DMS53 treated with DMSO at 0.1 percent for 48 hours (cell line): ENCODE results near the gene MCIDAS.
A peak's percentile ranks its signal among the peaks of the same experiment; 100 is the strongest.

Experiments used
- DNase-seq: peaks from one replicate; lab custom pipeline; 2025; ENCODE audit not compliant: unreplicated experiment; lab: John Stamatoyannopoulos, UW

Gene MCIDAS

GRCh38 chr5:55226934-55227663, at the start of gene MCIDAS:
MCIDAS (minus strand) TSS chr5:55227315; CDS start chr5:55227138, 177 bp downstream.
- peak; percentile 39 for DNase-seq

- no peak for DNase-seq
These were observed 49.7 kb upstream of the MCIDAS start for GRCh38 chr5:55276771-55277170.

GRCh38 chr5:55258339-55258738, 31.2 kb upstream of the MCIDAS start:
- DNase-seq = no peak

- no peak for DNase-seq
These were observed 27.7 kb upstream of the MCIDAS start for GRCh38 chr5:55254802-55255201.

- DNase-seq = no peak
These were observed 22.9 kb upstream of the MCIDAS start for GRCh38 chr5:55250064-55250463.

- DNase-seq = no peak
These were observed 14.6 kb upstream of the MCIDAS start for GRCh38 chr5:55241746-55242145.

- no peak for DNase-seq
These were observed 9.7 kb upstream of the MCIDAS start for GRCh38 chr5:55236800-55237199.

GRCh38 chr5:55234121-55234700, 7.1 kb upstream of the MCIDAS start:
- DNase-seq = peak; percentile 55

- DNase-seq = peak; percentile 88
These were observed 6.1 kb upstream of the MCIDAS start, which contains the start of gene CCNO for GRCh38 chr5:55232985-55233928. CCNO (minus strand) TSS chr5:55233608; CDS start chr5:55233523, 85 bp downstream.

GRCh38 chr5:55232271-55232984, 5.3 kb upstream of the MCIDAS start:
- DNase-seq = peak; percentile 79

GRCh38 chr5:55231919-55232270, 4.8 kb upstream of the MCIDAS start:
- no peak for DNase-seq

GRCh38 chr5:55231029-55231918, 4.2 kb upstream of the MCIDAS start:
- peak; percentile 26 for DNase-seq

- no peak for DNase-seq
These were observed 3.0 kb upstream of the MCIDAS start for GRCh38 chr5:55230086-55230629.

- no peak for DNase-seq
These were observed 732 bp upstream of the MCIDAS start for GRCh38 chr5:55227664-55228430.

GRCh38 chr5:55226027-55226933, 835 bp downstream of the MCIDAS start:
- DNase-seq = peak; percentile 70

GRCh38 chr5:55225346-55225745, 1.8 kb downstream of the MCIDAS start:
- DNase-seq = no peak

GRCh38 chr5:55223812-55224240, 3.3 kb downstream of the MCIDAS start:
- no peak for DNase-seq
